Kidney (tissue), 14 donors: Measurements from ENCODE around the gene CLASRP. TPM values are rescaled to one million over a fixed set of nuclear protein-coding genes. Genes with fewer than 3 reads are reported as not detected.
A peak's percentile ranks its signal among the peaks of the same experiment; 100 is the strongest.

Experiments
- DNase-seq, 5 donors: peaks; one replicate each; pipeline ENCODE4 v3.0.0-alpha.2; 2013 to 2020
- FAIRE-seq: peaks from 2 replicates; lab custom pipeline; 2012; peaks lifted over from hg19 to GRCh38; lab: Jason Lieb, UNC
- H3K27ac ChIP-seq, 2 donors: one replicate each; pipeline ENCODE4 v1.7.0; 2013; ENCODE audit warnings: low read depth in 2 of 2, low read length in 2 of 2, inconsistent platforms in 1 of 2
- H3K27me3 ChIP-seq: one replicate; pipeline ENCODE4 v1.7.1; 2013; ENCODE audit warnings: low read length, inconsistent platforms; ENCODE audit not compliant: control insufficient read depth, insufficient read depth
- H3K36me3 ChIP-seq, 3 donors: one replicate each; pipeline versions ENCODE4 v1.7.0 to v1.7.1; 2013; ENCODE audit warnings: low read length in 3 of 3, control low read depth in 1 of 3, inconsistent platforms in 1 of 3; ENCODE audit not compliant: insufficient read depth in 3 of 3, control insufficient read depth in 2 of 3
- H3K4me1 ChIP-seq, 3 donors: one replicate each; pipeline versions ENCODE4 v1.7.0 to v1.7.1; 2013; ENCODE audit warnings: low read length in 3 of 3, inconsistent platforms in 1 of 3, low read depth in 1 of 3; ENCODE audit not compliant: control insufficient read depth in 2 of 3, insufficient read depth in 2 of 3
- H3K4me3 ChIP-seq, 3 donors: one replicate each; pipeline versions ENCODE4 v1.7.0 to v1.8.1; 2013; ENCODE audit warnings: low read length in 3 of 3, control low read depth in 1 of 3, inconsistent platforms in 1 of 3
- H3K9ac ChIP-seq, 3 donors: one replicate each; pipeline versions ENCODE4 v1.7.0 to v1.7.1; 2013; ENCODE audit warnings: low read length in 3 of 3, control low read depth in 1 of 3, inconsistent platforms in 1 of 3
- H3K9me3 ChIP-seq, 3 donors: one replicate each; pipeline versions ENCODE4 v1.7.0 to v1.7.1; 2013; ENCODE audit warnings: low read length in 3 of 3, control low read depth in 1 of 3, inconsistent platforms in 1 of 3; ENCODE audit not compliant: control insufficient read depth in 2 of 3, insufficient read depth in 1 of 3
- CTCF ChIP-seq: IDR thresholded peaks from 3 replicates; pipeline ENCODE4 v1.5.1; 2012; ENCODE audit warnings: mild to moderate bottlenecking, moderate library complexity, borderline replicate concordance; ENCODE audit not compliant: insufficient read depth; ENCODE audit errors: extremely low read depth
- intact Hi-C: fragments of 100-400 bp; cut with DNase I; formaldehyde crosslinking; loops from one replicate; pipeline ENCODE4 v1.11.1; 2022
- polyA plus RNA-seq: library from polyadenylated mRNA; stranded (reverse); fragments of 350-450 nt; fragmentation: Illumina TruSeq; extraction: RNeasy Lipid Tissue Mini Kit (QIAGEN cat#74804); gene quantifications from one replicate; pipeline ENCODE4 v1.2.3, GENCODE V29; 2014; ENCODE audit warnings: low read depth, low replicate concordance; ENCODE audit not compliant: insufficient read depth
- total RNA-seq: library from RNA; stranded (reverse); fragmentation: NEBNext Ultra II Directional; extraction: Animal tissue kit (Norgen Biotek cat#: 25700); gene quantifications from one replicate; pipeline ENCODE4 v1.2.1, GENCODE V29; 2021
- donor health status: control.
- donor health status: control.
- donor health status: control.
- donor health status: control.
- donor health status: control.
- donor health status: DM: yes; HTN: yes; CAD: no.
- donor health status: Normal renal cell carcinoma (clear cell type).

The CLASRP gene
- total and polyA plus RNA-seq, 2 donors from 2014 or later: 38.0 to 83.6 TPM

GRCh38 chr19:45095496-45096413 is 56.9 kb downstream of the CLASRP start:
- Histone ChIP-seq H3K9me3 (no peaks in the 10 kb centered on the region), H3K4me1 (peaks cover 5 to 61% (median 54%) of the 10 kb centered on the region in 3 donors), H3K27me3 (no peaks in the 10 kb centered on the region), H3K4me3 (peak overlapping the region in 1 of 3 donors; percentile 82), H3K36me3 (no peaks in the 10 kb centered on the region), H3K27ac (no peak overlapping the region), H3K9ac (no peak overlapping the region)
- TF ChIP-seq CTCF: no peak
- intact Hi-C loops: no loop called here
- DNase-seq (no peak), FAIRE-seq (no peak)

GRCh38 chr19:45096700-45097099 is 57.9 kb downstream of the CLASRP start:
- intact Hi-C loops: no loop called here
- H3K4me1 ChIP-seq: peaks cover 5 to 65% (median 63%) of the 10 kb centered on the region in 3 donors
- H3K9ac ChIP-seq: no peak overlapping the region
- TF ChIP-seq CTCF: no peak
- FAIRE-seq (no peak), DNase-seq (no peak)
- no peaks in the 10 kb centered on the region for H3K36me3 ChIP-seq
- no peaks in the 10 kb centered on the region for H3K9me3 ChIP-seq
- H3K4me3 ChIP-seq: no peak overlapping the region
- H3K27me3 ChIP-seq: no peaks in the 10 kb centered on the region
- no peak overlapping the region for H3K27ac ChIP-seq

GRCh38 chr19:45097450-45097775 is 58.6 kb downstream of the CLASRP start:
- Histone ChIP-seq H3K4me3 (no peak overlapping the region), H3K36me3 (no peaks in the 10 kb centered on the region), H3K4me1 (peaks cover 5 to 72% (median 71%) of the 10 kb centered on the region in 3 donors), H3K27ac (peak overlapping the region; percentile 62 to 77), H3K27me3 (no peaks in the 10 kb centered on the region), H3K9me3 (no peaks in the 10 kb centered on the region), H3K9ac (no peak overlapping the region)
- DNase-seq (no peak), FAIRE-seq (no peak)
- intact Hi-C loops: no loop called here
- TF ChIP-seq CTCF: no peak
